Lung (tissue), 12 donors: ENCODE results near the gene MAL. TPM values are rescaled to one million over a fixed set of nuclear protein-coding genes. Genes with fewer than 3 reads are reported as not detected.

Source experiments
- ATAC-seq: fragments of 200-7000 bp; cut with Tn5 transposase; one replicate; pipeline ENCODE4 v1.9.1; 2020; ENCODE audit warnings: moderate number of reproducible peaks; ENCODE audit not compliant: insufficient read depth, low FRiP score
- DNase-seq, 3 donors: peaks; one replicate each; pipeline ENCODE4 v3.0.0-alpha.2; 2013 to 2017
- H3K27ac ChIP-seq, 2 donors: one replicate each; pipeline ENCODE4 v1.5.1; 2013; ENCODE audit warnings: mild to moderate bottlenecking in 2 of 2, moderate library complexity in 2 of 2, control low read depth in 1 of 2, inconsistent platforms in 1 of 2, low read depth in 1 of 2, low read length in 1 of 2
- H3K27me3 ChIP-seq, 3 donors: one replicate each; pipeline ENCODE4 v1.5.1; 2013; ENCODE audit warnings: low read length in 2 of 3; ENCODE audit not compliant: control insufficient read depth in 3 of 3, insufficient read depth in 3 of 3
- H3K36me3 ChIP-seq, 4 donors: one replicate each; pipeline ENCODE4 v1.5.1; 2013; ENCODE audit warnings: low read length in 4 of 4, mild to moderate bottlenecking in 1 of 4, moderate library complexity in 1 of 4; ENCODE audit not compliant: control insufficient read depth in 4 of 4, insufficient read depth in 4 of 4
- H3K4me1 ChIP-seq, 5 donors: one replicate each; pipeline ENCODE4 v1.5.1; 2013; ENCODE audit warnings: low read length in 5 of 5, mild to moderate bottlenecking in 2 of 5, moderate library complexity in 1 of 5; ENCODE audit not compliant: control insufficient read depth in 5 of 5, insufficient read depth in 5 of 5
- H3K4me3 ChIP-seq: one replicate; pipeline ENCODE4 v1.5.1; 2013; ENCODE audit warnings: mild to moderate bottlenecking, control low read depth, moderate library complexity
- H3K9ac ChIP-seq, 2 donors: one replicate each; pipeline ENCODE4 v1.5.1; 2013; ENCODE audit warnings: low read length in 2 of 2, control low read depth in 1 of 2; ENCODE audit not compliant: insufficient read depth in 1 of 2
- H3K9me3 ChIP-seq, 4 donors: one replicate each; pipeline ENCODE4 v1.5.1; 2013; ENCODE audit warnings: low read length in 3 of 4, mild to moderate bottlenecking in 1 of 4, moderate library complexity in 1 of 4; ENCODE audit not compliant: control insufficient read depth in 4 of 4, insufficient read depth in 3 of 4
- WGBS, 2 donors: extraction: QIAGEN DNeasy Blood & Tissue Kit; methylation state at CpG; one replicate each; pipeline ENCODE4 v1.1.7; 2013; 5-methylcytosine and 5-hydroxymethylcytosine counted together
- polyA plus RNA-seq, 2 donors: library from polyadenylated mRNA; stranded (reverse); fragments of 200-250 nt; gene quantifications; one replicate each; pipeline ENCODE4 v1.2.1, GENCODE V29; 2013
- total RNA-seq, 2 donors: library from RNA; depleted of rRNA in 1 of 2; stranded (reverse); fragments of >200 nt in 1 of 2; gene quantifications; one replicate each; pipeline ENCODE4 v1.2.1, GENCODE V29; 2014 to 2021
- TF ChIP-seq, protein P1 (sequence below): IDR thresholded peaks from 2 replicates; pipeline ENCODE4 v1.5.1; 2012; ENCODE audit warnings: mild to moderate bottlenecking; ENCODE audit errors: control extremely low read depth, extremely low read depth
- donor health status: control.
- donor health status: control.
- donor health status: Bipolar disorder and iron deficiency.
- donor health status: healthy.
- donor health status: DM: yes; HTN: yes; CAD: no.

Gene MAL
- total and polyA plus RNA-seq, 4 donors, result 1.3 to 19.0 (median 10.5) TPM

DNA sequence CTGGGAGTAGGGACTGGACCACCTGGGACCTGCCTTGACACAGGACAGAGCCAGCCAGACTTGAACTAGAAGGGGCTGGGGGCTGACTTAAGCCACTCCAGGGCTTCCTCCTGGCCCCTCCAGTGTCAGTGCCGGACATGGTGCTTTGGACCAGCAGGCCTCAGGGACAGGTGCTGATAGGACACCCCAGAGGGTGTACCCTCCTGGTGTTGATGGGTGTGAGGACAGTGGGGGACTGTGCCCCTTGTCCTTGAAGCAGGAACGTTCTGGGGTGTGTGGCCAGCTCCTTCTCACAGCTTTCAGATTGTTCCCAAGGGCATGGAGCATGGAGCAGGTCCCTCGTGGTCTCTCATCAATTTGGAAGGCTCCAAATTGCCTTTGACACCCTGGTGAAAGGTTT lies 6.8 kb downstream of the MAL start:
- DNase-seq (no peak), ATAC-seq (no peak)
- H3K4me1 ChIP-seq, result peaks cover 0 to 5% (median 0%) of the 10 kb centered on the region in 5 donors
- H3K9me3 ChIP-seq, result no peaks in the 10 kb centered on the region
- H3K27me3 ChIP-seq, result peaks cover 0 to 27% (median 22%) of the 10 kb centered on the region in 3 donors
- no peak overlapping the region for H3K4me3 ChIP-seq
- 68 to 81% methylated on average over 3 of the region's 3 CpGs for WGBS, 2 donors
- H3K9ac ChIP-seq, result no peak overlapping the region
- TF ChIP-seq, protein P1, sequence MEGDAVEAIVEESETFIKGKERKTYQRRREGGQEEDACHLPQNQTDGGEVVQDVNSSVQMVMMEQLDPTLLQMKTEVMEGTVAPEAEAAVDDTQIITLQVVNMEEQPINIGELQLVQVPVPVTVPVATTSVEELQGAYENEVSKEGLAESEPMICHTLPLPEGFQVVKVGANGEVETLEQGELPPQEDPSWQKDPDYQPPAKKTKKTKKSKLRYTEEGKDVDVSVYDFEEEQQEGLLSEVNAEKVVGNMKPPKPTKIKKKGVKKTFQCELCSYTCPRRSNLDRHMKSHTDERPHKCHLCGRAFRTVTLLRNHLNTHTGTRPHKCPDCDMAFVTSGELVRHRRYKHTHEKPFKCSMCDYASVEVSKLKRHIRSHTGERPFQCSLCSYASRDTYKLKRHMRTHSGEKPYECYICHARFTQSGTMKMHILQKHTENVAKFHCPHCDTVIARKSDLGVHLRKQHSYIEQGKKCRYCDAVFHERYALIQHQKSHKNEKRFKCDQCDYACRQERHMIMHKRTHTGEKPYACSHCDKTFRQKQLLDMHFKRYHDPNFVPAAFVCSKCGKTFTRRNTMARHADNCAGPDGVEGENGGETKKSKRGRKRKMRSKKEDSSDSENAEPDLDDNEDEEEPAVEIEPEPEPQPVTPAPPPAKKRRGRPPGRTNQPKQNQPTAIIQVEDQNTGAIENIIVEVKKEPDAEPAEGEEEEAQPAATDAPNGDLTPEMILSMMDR, result no peak
- no peaks in the 10 kb centered on the region for H3K36me3 ChIP-seq
- H3K27ac ChIP-seq, result no peak overlapping the region

DNA sequence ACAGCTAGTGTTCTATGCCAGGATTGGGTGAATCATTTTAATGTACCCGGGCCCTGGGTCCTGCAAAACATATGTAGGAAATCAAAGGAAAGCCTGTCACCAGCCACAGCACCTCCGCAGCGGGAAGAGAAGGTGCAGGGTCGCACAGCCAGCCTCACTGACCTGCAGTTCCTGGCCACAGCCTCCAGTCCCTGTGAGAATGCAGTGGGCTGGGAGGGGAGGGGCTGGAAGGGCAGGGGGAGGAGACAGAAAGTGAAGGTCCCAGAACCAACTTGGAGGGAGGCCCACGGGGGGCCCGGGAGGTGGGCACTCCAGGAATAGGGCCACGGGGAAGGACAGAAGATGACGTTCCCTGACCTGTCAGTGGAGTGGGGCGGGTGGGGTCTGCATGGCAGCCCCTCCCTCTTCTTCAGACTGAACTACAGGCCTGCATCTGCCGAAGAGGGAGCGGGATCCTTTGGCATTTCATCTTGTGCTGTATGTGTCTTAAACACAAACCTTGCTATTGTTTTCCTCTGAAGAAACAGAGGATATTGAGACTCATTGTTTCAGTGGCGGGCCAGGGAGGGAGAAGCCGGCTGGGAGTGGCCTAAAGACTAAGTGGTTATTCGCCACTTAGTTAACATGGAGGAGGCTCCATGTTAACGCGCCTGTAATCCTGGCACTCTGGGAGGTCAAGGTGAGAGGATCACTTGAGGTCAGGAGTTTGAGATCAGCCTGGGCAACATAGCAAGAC lies 7.5 kb downstream of the MAL start:
- WGBS, 2 donors, result 68 to 79% methylated on average over 16 of the region's 16 CpGs
- peaks cover 0 to 5% (median 0%) of the 10 kb centered on the region in 5 donors for H3K4me1 ChIP-seq
- no peaks in the 10 kb centered on the region for H3K36me3 ChIP-seq
- H3K4me3 ChIP-seq, result no peak overlapping the region
- DNase-seq (no peak), ATAC-seq (no peak)
- no peaks in the 10 kb centered on the region for H3K9me3 ChIP-seq
- H3K9ac ChIP-seq, result no peak overlapping the region
- peaks cover 0 to 21% (median 16%) of the 10 kb centered on the region in 3 donors for H3K27me3 ChIP-seq
- H3K27ac ChIP-seq, result no peak overlapping the region
- TF ChIP-seq, protein P1, result no peak

DNA sequence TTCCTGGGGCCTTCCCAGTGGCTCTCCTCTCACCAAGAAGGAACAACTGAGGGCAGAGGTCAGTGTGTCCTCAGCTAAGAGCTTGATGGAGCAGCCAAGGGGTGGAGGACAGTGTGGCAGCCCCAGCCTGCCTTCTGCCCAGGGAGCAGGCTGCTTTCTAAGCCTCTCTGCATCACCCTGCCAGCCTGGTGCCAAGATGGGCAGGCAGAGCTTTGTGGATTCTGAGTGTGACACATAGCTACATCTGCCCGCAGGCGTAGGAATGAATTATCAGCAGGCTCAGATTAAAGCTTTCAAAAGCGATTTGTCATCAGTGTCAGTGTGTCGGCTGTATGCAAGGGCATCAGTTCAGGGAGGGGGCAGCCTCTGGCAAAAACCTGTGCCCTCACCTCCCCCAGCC lies 8.7 kb downstream of the MAL start:
- no peaks in the 10 kb centered on the region for H3K36me3 ChIP-seq
- peaks cover 0 to 11% (median 6%) of the 10 kb centered on the region in 3 donors for H3K27me3 ChIP-seq
- no peaks in the 10 kb centered on the region for H3K9me3 ChIP-seq
- H3K27ac ChIP-seq, result no peak overlapping the region
- ATAC-seq (no peak), DNase-seq (no peak)
- peaks cover 0 to 5% (median under 1%) of the 10 kb centered on the region in 5 donors for H3K4me1 ChIP-seq
- H3K4me3 ChIP-seq, result no peak overlapping the region
- WGBS, 2 donors, result 88% methylated on average over 4 of the region's 4 CpGs
- H3K9ac ChIP-seq, result no peak overlapping the region
- TF ChIP-seq, protein P1, result no peak
